NCI-H2107 treated with DMSO at 0.1 percent for 48 hours (cell line): ENCODE measurements around the gene ZDHHC19.

Experiments
- DNase-seq: peaks from one replicate; lab custom pipeline; 2025; ENCODE audit not compliant: unreplicated experiment; lab: John Stamatoyannopoulos, UW

Gene ZDHHC19

GRCh38 chr3:196150481-196150880 lies 60.7 kb downstream of the ZDHHC19 start:
- DNase-seq = peak; percentile 36

GRCh38 chr3:196149831-196150301 lies 61.3 kb downstream of the ZDHHC19 start:
- no peak for DNase-seq

- no peak for DNase-seq
Observed at GRCh38 chr3:196149375-196149774, 61.8 kb downstream of the ZDHHC19 start.
